ENCODE data around the gene SECTM1.
"Not testable (repeated sequence)": the region's sequence is repeated elsewhere in the genome, so short reads cannot be mapped to it uniquely, and the experiment has no call there.

The SECTM1 gene

DNA sequence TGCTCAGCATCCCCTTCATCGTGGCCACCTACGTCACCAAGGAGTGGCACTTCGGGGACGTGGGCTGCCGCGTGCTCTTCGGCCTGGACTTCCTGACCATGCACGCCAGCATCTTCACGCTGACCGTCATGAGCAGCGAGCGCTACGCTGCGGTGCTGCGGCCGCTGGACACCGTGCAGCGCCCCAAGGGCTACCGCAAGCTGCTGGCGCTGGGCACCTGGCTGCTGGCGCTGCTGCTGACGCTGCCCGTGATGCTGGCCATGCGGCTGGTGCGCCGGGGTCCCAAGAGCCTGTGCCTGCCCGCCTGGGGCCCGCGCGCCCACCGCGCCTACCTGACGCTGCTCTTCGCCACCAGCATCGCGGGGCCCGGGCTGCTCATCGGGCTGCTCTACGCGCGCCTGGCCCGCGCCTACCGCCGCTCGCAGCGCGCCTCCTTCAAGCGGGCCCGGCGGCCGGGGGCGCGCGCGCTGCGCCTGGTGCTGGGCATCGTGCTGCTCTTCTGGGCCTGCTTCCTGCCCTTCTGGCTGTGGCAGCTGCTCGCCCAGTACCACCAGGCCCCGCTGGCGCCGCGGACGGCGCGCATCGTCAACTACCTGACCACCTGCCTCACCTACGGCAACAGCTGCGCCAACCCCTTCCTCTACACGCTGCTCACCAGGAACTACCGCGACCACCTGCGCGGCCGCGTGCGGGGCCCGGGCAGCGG lies 41.2 kb upstream of the SECTM1 start:
- H3K4me3 ChIP-seq (ENCODE audit: low read length) = no peak overlapping the region
- no peak overlapping the region for H3K9ac ChIP-seq (ENCODE audit: low read depth, low read length)
- no peaks in the 10 kb centered on the region for H3K9me3 ChIP-seq (ENCODE audit: insufficient read depth, low read depth, low read length)
- H3K4me1 ChIP-seq (ENCODE audit: insufficient read depth, low read length) = no peaks in the 10 kb centered on the region
- peaks cover 39% of the 10 kb centered on the region for H3K27me3 ChIP-seq (ENCODE audit: insufficient read depth, low read length)
- no peak overlapping the region for H3K27ac ChIP-seq (ENCODE audit: low read length)
- no peaks in the 10 kb centered on the region for H3K36me3 ChIP-seq (ENCODE audit: insufficient read depth, low read depth, low read length)

DNA sequence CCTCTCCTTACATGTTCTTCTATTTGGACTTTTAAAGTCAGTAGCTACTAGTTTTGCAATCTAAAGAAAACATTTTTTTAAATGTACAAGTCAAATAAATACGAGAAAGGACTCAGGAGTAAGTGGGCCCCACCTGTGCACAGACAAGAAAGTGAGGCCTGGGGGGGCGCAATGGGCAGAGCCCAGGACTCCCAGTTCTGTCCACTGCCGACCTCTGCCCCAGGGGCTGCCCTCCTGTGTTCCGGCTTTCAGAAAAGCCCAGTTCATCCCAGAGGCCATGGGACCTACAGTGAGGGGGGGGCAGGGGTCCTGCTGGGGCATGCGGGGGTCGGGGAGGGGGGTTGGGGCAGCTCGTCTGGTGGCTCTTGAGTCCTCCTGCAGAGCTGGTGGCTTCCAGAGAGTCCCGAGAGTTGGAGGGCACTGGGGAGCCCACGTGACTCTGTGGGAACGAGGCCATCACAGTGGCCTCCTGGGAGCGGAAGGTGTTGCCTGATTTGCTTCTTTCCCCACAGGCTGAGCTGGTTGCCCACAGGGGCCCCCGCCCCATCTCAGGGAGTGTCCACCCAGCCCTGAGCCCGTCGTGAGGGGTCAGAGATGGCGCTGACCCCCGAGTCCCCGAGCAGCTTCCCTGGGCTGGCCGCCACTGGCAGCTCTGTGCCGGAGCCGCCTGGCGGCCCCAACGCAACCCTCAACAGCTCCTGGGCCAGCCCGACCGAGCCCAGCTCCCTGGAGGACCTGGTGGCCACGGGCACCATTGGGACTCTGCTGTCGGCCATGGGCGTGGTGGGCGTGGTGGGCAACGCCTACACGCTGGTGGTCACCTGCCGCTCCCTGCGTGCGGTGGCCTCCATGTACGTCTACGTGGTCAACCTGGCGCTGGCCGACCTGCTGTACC lies 40.4 kb upstream of the SECTM1 start:
- Histone ChIP-seq H3K36me3 (ENCODE audit: insufficient read depth, low read depth, low read length) (no peaks in the 10 kb centered on the region), H3K27me3 (ENCODE audit: insufficient read depth, low read length) (peaks cover 46% of the 10 kb centered on the region), H3K9me3 (ENCODE audit: insufficient read depth, low read depth, low read length) (no peaks in the 10 kb centered on the region), H3K4me1 (ENCODE audit: insufficient read depth, low read length) (no peaks in the 10 kb centered on the region), H3K4me3 (ENCODE audit: low read length) (no peak overlapping the region), H3K9ac (ENCODE audit: low read depth, low read length) (no peak overlapping the region), H3K27ac (ENCODE audit: low read length) (no peak overlapping the region)

DNA sequence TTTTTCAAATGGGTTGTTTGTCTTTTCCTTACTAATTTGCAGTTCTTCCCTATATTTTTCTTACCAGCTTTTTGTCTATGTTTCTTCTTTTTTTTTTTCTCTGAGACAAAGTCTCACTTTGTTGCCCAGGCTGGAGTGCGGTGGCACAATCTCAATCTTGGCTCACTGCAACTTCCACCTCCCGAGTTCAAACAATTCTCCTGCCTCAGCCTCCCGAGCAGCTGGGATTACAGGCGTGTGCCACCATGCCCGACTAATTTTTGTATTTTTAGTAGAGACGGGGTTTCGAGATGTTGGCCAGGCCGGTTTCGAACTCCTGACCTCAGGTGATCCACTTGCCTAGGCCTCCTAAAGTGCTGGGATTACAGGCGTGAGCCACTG lies 39.5 kb upstream of the SECTM1 start:
- not testable (repeated sequence) for H3K9me3 ChIP-seq (ENCODE audit: insufficient read depth, low read depth, low read length); H3K9ac ChIP-seq (ENCODE audit: low read depth, low read length); H3K4me3 ChIP-seq (ENCODE audit: low read length); H3K4me1 ChIP-seq (ENCODE audit: insufficient read depth, low read length); H3K27ac ChIP-seq (ENCODE audit: low read length); H3K36me3 ChIP-seq (ENCODE audit: insufficient read depth, low read depth, low read length)
- H3K27me3 ChIP-seq (ENCODE audit: insufficient read depth, low read length) = peaks cover 46% of the 10 kb centered on the region

DNA sequence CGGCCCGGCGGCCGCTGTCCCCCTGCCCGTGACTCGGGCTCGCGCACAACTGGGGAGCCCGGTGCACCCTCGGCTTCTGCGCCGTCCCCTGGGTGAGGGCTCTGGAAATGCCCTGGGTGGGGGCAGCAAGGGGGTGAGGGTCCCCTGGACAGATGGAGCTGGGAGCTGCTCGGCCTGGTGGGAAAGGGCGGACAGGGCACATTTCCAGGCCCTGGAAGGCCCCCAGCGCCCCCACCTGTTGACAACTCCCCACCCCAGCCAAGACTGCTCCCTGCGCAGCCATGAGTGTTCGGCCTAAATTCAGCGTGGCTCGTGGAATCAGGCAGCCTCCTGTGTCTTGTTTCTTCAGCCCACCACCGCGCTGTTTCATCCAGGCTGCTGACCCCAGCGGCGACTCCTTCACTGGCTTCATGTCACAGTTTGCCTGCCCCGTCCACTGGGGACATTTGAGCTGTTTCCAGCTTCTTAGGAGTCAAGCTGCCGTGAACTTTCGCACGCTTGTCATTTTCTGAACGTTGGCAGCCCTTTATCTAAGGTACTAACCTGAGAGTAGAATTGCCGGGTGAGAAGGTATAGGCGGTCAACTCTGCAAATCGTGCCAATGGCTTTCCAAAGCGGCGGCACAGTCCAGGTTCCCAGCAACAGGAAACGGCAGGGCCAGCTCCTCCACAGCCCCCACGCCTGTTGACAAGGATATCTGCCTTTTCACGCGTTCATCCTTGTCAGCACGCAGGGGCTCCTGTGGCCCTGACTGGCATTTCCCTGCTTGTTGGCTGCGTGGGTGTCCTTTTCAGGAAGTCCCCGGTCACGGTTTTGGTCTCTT lies 38.9 kb upstream of the SECTM1 start:
- H3K27ac ChIP-seq (ENCODE audit: low read length) = no peak overlapping the region
- H3K36me3 ChIP-seq (ENCODE audit: insufficient read depth, low read depth, low read length) = no peaks in the 10 kb centered on the region
- H3K27me3 ChIP-seq (ENCODE audit: insufficient read depth, low read length) = peaks cover 46% of the 10 kb centered on the region
- peak overlapping the region; percentile 11; the same call in 1 of the 2 replicates for H3K4me3 ChIP-seq (ENCODE audit: low read length)
- no peaks in the 10 kb centered on the region for H3K4me1 ChIP-seq (ENCODE audit: insufficient read depth, low read length)
- no peaks in the 10 kb centered on the region for H3K9me3 ChIP-seq (ENCODE audit: insufficient read depth, low read depth, low read length)
- H3K9ac ChIP-seq (ENCODE audit: low read depth, low read length) = no peak overlapping the region

DNA sequence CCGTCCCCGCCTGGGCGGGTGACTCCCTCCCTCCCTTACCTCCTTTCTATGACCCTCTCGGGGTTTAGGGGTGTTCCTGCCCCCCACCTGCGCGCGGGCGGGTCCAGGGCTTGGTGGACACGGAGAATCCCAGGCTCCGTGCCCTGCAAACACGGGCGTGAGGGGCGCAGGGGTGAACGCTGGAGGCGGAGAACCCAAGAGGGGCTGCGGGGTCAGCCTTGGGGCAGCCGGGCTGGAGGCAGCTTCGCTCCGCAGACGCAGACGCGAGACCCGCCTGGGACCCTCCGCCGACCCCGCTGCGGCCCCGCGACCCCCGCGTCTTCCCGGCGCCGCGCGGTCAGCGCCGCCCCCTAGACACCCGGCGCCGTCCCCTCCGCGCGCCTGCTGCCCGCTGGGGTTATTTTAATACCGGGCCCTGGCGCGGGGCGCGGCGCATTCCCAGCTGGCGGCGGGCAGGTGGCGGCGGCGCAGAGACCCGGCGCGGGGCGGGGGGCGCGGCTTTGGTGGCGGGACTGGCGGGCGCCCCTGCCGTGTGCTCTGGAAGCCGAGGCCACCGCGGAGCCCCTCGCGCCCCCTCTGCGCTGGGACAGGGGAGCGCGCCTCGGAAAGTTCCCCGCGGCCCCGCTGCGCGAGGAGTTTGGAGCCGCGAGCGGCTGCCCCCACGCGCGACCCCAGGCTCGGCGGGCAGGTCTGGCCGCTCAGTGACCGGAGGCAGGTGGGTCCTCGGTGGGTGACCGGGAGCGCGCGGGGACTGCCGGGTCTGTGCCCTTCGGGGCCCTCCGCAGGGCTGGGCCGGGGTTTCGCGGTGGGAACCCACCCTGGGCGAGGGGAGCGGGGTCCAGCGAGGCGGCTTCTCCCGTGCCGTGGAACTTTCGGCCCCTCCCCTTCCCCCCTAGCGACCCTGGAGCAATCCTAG lies 38.0 kb upstream of the SECTM1 start, which contains the start of gene UTS2R:
UTS2R (plus strand) TSS at position 433 of the 916 bp plus-strand sequence. CDS start 2,560 bp downstream, outside the sequence.
- Histone ChIP-seq H3K27ac (ENCODE audit: low read length) (no peak within 1 kb of the TSS), H3K4me1 (ENCODE audit: insufficient read depth, low read length) (no peaks in the 10 kb centered on the region), H3K27me3 (ENCODE audit: insufficient read depth, low read length) (peaks cover 46% of the 10 kb centered on the region), H3K9me3 (ENCODE audit: insufficient read depth, low read depth, low read length) (no peaks in the 10 kb centered on the region), H3K36me3 (ENCODE audit: insufficient read depth, low read depth, low read length) (no peaks in the 10 kb centered on the region), H3K4me3 (ENCODE audit: low read length) (peak within 1 kb of the TSS; percentile 33; the same call in 1 of the 2 replicates), H3K9ac (ENCODE audit: low read depth, low read length) (no peak within 1 kb of the TSS)

DNA sequence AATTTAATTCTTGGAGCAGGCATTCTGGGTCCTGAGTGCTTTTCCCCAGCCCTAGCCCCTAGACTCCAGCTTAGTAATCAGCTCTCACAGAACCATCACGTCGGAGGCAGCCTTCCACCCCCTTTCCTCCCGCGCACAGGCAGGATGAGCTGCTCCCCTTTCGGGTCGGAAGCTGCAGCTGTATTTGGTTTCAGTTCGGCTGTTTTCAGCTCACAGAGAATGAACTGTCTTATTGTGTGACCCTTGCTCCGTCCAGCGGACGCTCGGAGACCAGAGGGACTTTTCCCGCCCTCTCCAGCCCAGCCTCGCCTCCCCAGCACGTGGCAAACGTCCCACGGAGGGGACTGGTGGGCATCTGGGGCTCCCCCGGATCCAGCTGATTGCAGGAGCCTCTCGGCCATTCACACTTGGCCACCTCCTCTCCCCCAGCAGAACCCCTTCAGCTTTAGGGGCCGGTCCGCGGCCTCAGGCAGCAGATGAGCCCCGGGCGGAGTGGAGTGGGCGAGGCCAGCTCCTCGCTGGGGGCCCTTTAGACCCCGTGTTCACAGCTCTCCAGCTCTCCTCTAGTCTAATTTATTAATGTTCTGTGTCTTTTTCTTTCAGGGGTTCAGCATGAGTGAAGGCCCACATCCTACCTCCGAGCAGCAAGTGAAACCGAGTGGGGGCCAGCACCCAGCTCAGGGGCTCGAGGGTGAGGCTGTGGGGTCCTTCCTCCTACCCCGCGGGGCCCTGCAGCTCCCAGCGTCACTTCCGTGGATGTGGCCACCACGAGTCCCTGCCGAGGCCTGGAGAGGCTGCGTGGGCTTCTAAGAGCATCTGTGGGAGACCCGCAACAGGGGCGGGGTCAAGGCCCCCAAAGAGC lies 37.1 kb upstream of the SECTM1 start:
- Histone ChIP-seq H3K27ac (ENCODE audit: low read length) (no peak overlapping the region), H3K27me3 (ENCODE audit: insufficient read depth, low read length) (peaks cover 46% of the 10 kb centered on the region), H3K4me3 (ENCODE audit: low read length) (peak overlapping the region; percentile 33; the same call in 1 of the 2 replicates), H3K9me3 (ENCODE audit: insufficient read depth, low read depth, low read length) (no peaks in the 10 kb centered on the region), H3K4me1 (ENCODE audit: insufficient read depth, low read length) (no peaks in the 10 kb centered on the region), H3K36me3 (ENCODE audit: insufficient read depth, low read depth, low read length) (no peaks in the 10 kb centered on the region), H3K9ac (ENCODE audit: low read depth, low read length) (no peak overlapping the region)

DNA sequence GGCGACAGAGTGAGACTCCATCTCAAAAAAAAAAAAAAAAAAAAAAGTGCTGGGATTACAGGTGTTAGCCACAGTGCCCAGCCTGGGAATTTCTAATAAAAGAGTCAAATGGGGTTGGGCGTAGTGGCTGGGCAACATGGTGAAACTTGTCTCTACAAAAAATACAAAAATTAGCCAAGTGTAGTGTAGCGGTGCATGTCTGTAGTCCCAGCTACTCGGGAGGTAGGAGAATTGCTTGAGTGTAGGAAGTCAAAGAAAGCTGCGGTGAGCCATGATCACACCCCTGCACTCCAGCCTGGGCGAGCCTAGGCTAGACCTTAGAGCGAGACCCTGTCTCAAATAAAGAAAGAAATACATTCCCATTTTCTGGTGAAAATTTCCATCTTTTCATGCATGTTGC lies 35.6 kb upstream of the SECTM1 start:
- no peaks in the 10 kb centered on the region for H3K4me1 ChIP-seq (ENCODE audit: insufficient read depth, low read length)
- no peaks in the 10 kb centered on the region for H3K36me3 ChIP-seq (ENCODE audit: insufficient read depth, low read depth, low read length)
- H3K9me3 ChIP-seq (ENCODE audit: insufficient read depth, low read depth, low read length) = no peaks in the 10 kb centered on the region
- H3K4me3 ChIP-seq (ENCODE audit: low read length) = no peak overlapping the region
- H3K9ac ChIP-seq (ENCODE audit: low read depth, low read length) = no peak overlapping the region
- H3K27me3 ChIP-seq (ENCODE audit: insufficient read depth, low read length) = peaks cover 46% of the 10 kb centered on the region
- H3K27ac ChIP-seq (ENCODE audit: low read length) = no peak overlapping the region

DNA sequence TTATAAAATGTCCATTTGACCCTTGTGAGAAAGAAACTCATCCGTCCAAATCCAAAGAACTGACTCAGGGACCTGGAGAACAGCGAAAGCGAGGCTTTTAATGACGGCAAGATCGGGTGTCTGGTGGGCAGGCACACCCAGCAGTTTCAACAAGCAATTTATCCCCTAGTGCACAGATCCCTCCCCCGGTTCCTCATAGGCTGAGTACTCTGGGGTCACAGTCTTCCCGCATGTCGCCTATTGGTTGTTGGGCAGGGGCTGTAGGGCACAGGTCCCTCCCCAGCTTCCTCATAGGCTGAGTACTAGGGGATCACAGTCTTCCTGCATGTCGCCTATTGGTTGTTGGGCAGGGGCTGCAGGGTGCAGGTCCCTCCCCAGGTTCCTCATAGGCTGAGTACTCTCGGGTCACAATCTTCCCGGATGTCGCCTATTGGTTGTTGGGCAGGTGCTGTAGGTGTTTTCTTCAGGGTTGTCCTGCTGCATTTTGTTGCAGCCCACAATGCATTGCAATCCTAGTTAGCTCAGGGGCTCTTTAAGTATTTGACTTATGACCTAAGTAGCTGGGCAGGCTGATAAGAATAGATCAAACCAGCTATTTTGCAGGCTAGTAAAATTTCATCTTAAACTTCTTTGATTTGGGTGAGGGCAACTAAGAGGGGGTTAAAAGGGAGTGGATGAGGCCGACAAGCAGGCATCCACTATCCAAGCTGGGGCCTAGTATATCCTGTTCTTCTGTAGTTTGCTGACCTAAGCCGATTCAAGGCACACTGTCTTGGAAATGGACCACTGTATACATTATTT lies 34.4 kb upstream of the SECTM1 start:
- H3K9ac ChIP-seq (ENCODE audit: low read depth, low read length) = no peak overlapping the region
- H3K27me3 ChIP-seq (ENCODE audit: insufficient read depth, low read length) = peaks cover 38% of the 10 kb centered on the region
- H3K9me3 ChIP-seq (ENCODE audit: insufficient read depth, low read depth, low read length) = no peaks in the 10 kb centered on the region
- H3K27ac ChIP-seq (ENCODE audit: low read length) = no peak overlapping the region
- no peaks in the 10 kb centered on the region for H3K36me3 ChIP-seq (ENCODE audit: insufficient read depth, low read depth, low read length)
- no peaks in the 10 kb centered on the region for H3K4me1 ChIP-seq (ENCODE audit: insufficient read depth, low read length)
- H3K4me3 ChIP-seq (ENCODE audit: low read length) = no peak overlapping the region

DNA sequence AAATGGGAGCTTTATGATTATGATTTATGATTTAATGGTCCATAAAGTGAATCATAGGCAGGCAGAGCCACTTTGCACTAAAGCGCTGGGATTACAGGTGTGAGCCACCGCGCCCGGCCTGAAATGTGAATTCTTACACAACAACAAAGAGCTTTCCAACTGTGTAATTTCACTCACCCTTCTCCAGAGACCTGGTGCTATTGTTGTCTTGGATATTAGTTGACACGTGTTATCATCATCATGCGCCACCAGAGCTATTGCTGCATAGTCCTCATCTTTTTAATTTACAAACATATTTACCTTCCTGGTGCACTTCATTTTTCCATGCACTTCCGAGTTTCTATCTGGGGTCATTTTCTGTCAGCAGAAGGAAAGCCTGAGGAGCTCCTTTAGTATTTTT lies 33.2 kb upstream of the SECTM1 start:
- no peak overlapping the region for H3K9ac ChIP-seq (ENCODE audit: low read depth, low read length)

More for the DNA sequence above, 33.2 kb upstream of the SECTM1 start:
- Histone ChIP-seq H3K9me3 (ENCODE audit: insufficient read depth, low read depth, low read length) (no peaks in the 10 kb centered on the region), H3K27me3 (ENCODE audit: insufficient read depth, low read length) (peaks cover 27% of the 10 kb centered on the region), H3K36me3 (ENCODE audit: insufficient read depth, low read depth, low read length) (no peaks in the 10 kb centered on the region), H3K4me3 (ENCODE audit: low read length) (no peak overlapping the region), H3K4me1 (ENCODE audit: insufficient read depth, low read length) (no peaks in the 10 kb centered on the region), H3K27ac (ENCODE audit: low read length) (no peak overlapping the region)

All from iPS-20b (cell line).